Measurements from ENCODE around the gene REN.

DNA sequence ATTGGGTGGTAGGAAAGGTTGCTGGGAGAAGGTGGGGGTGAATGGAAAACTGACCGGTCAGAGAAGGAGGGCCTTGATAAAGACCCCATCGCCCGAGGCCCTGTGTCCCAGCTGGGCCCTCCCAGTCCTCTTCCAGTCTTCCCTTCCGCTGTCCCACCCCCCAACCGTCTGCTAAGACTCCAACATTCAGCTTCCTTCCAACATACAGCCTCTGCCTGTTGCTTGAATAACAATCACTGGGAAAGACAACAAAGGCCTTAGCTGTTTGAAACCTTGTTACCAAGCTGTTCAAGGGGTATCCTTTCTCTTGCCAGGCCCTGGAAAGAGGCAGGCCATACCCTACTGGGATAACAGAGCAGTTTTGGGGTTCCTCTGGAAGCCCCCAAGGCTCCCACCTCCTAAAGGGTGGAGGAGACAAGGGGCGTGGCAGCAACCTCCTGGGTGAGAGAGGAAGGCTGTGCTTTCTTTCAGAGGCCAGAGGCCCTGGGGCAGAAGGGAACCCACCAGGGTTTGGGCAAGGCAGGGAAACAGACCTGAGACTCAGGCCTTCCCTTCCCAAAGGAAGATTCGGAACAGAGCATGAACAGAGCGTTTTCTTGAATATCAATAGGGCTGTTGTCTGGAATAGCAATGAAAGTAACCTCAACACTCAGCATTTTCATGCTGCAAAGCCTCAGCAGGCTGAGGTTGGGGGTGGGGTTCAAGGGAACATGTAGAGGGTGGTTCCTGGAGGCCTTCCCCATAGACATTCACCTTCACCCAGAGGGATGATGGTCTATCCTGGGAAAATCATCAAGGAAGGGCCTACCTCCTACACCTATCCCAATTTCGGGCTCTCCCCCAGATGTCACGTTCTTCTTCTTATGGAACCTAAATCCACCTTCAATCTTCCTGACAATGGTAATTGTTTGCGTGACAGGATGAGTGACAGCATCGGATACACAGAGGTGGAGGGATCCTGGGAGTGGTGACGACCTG is 18.4 kb downstream of the REN start:
- TF ChIP-seq, protein P1, sequence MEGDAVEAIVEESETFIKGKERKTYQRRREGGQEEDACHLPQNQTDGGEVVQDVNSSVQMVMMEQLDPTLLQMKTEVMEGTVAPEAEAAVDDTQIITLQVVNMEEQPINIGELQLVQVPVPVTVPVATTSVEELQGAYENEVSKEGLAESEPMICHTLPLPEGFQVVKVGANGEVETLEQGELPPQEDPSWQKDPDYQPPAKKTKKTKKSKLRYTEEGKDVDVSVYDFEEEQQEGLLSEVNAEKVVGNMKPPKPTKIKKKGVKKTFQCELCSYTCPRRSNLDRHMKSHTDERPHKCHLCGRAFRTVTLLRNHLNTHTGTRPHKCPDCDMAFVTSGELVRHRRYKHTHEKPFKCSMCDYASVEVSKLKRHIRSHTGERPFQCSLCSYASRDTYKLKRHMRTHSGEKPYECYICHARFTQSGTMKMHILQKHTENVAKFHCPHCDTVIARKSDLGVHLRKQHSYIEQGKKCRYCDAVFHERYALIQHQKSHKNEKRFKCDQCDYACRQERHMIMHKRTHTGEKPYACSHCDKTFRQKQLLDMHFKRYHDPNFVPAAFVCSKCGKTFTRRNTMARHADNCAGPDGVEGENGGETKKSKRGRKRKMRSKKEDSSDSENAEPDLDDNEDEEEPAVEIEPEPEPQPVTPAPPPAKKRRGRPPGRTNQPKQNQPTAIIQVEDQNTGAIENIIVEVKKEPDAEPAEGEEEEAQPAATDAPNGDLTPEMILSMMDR (IDR thresholded peaks at IDR 0.05): no peak
- TF ChIP-seq POLR2A (IDR thresholded peaks at IDR 0.05): no peak

All from testis (tissue), 2 donors.